H1 (cell line): Measurements from ENCODE around the gene SNX19. TPM values are rescaled to one million over a fixed set of nuclear protein-coding genes. Genes with fewer than 3 reads are reported as not detected.

ENCODE experiments used
- BCL11A ChIP-seq, 2 experiments: IDR thresholded peaks; one replicate each; pipeline ENCODE4 v1.6.1; 2011; ENCODE audit warnings: low read depth in 2 of 2, low read length in 2 of 2, mild to moderate bottlenecking in 2 of 2
- FOSL1 ChIP-seq: IDR thresholded peaks from 2 replicates; pipeline ENCODE4 v1.6.1; 2011; ENCODE audit warnings: mild to moderate bottlenecking, low read depth, low read length, moderate library complexity; ENCODE audit not compliant: insufficient read depth
- polyA plus RNA-seq, 7 experiments: library from polyadenylated mRNA; depleted of rRNA in 3 of 7; stranded (reverse) in 5 of 7; unstranded in 2 of 7; fragments of >200 nt in 5 of 7; fragments of 200-250 nt in 2 of 7; gene quantifications; 1 replicate in 5 of 7; 2 replicates in 1 of 7; 4 replicates in 1 of 7; pipeline versions ENCODE4 v1.2.1 to v1.2.3, GENCODE V29; 2011 to 2013; ENCODE audit warnings: missing spikeins in 2 of 7, mixed read lengths in 2 of 7
- total RNA-seq: library from RNA; stranded (reverse); fragmentation: NEBNext Ultra II Directional; extraction: Animal tissue kit (Norgen Biotek cat#: 25700); gene quantifications from 2 replicates; pipeline ENCODE4 v1.2.1, GENCODE V29; 2021

SNX19 gene
- total and polyA plus RNA-seq, 2 of the 8 experiments (the other 6 are each of a cell fraction or from before 2014, with no cell fraction given) = 15.0 to 25.2 TPM

DNA sequence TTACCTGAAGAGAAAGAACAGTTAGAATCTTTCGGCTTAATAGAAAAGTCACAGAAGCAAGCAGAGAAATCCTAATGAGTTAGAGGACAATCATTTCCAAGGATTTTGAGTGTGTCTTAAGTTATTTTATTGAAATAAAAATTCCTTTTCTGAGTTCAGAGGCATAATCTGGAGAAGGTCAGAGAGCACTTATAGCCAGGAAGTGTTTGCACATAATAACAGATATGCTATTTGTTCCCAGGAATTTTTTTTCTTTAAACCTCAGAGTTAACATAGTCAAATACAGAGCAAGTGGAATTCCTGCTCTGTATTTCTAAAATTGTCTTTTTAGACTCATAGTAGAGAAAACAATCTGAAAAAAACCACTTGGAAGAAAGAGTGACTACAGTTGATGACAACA is 74.3 kb downstream of the SNX19 start (continued):
- TF ChIP-seq FOSL1 = no peak
- TF ChIP-seq BCL11A (IDR thresholded peaks at IDR 0.05; ENCODE audit: low read depth in 2 of 2, low read length in 2 of 2) = no peak
- TF ChIP-seq, all 59 proteins: peak for 0
